C4-2B (cell line): Measurements from ENCODE around the gene NLK.

Experiments
- H3K27ac ChIP-seq: fragments of 450-650 bp; 2 replicates; pipeline ENCODE4 v1.5.1; 2017
- ZFX ChIP-seq: fragments of 450-650 bp; IDR thresholded peaks from 2 replicates; pipeline ENCODE4 v1.6.1; 2017
- TF ChIP-seq, protein P1 (sequence below): fragments of 450-650 bp; conservative IDR thresholded peaks from 2 replicates; pipeline ENCODE4 v1.5.1; 2017; ENCODE audit warnings: mild to moderate bottlenecking

NLK gene

GRCh38 chr17:28042657-28042720, at the start of gene NLK:
Gene NLK, plus strand, starts transcription at chr17:28042677. Its CDS starts 197 bp downstream, at chr17:28042874.
- H3K27ac ChIP-seq, result peak within 1 kb of the TSS; percentile 77
- TF ChIP-seq, protein P1, sequence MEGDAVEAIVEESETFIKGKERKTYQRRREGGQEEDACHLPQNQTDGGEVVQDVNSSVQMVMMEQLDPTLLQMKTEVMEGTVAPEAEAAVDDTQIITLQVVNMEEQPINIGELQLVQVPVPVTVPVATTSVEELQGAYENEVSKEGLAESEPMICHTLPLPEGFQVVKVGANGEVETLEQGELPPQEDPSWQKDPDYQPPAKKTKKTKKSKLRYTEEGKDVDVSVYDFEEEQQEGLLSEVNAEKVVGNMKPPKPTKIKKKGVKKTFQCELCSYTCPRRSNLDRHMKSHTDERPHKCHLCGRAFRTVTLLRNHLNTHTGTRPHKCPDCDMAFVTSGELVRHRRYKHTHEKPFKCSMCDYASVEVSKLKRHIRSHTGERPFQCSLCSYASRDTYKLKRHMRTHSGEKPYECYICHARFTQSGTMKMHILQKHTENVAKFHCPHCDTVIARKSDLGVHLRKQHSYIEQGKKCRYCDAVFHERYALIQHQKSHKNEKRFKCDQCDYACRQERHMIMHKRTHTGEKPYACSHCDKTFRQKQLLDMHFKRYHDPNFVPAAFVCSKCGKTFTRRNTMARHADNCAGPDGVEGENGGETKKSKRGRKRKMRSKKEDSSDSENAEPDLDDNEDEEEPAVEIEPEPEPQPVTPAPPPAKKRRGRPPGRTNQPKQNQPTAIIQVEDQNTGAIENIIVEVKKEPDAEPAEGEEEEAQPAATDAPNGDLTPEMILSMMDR, result no peak
- no peak for TF ChIP-seq ZFX

DNA sequence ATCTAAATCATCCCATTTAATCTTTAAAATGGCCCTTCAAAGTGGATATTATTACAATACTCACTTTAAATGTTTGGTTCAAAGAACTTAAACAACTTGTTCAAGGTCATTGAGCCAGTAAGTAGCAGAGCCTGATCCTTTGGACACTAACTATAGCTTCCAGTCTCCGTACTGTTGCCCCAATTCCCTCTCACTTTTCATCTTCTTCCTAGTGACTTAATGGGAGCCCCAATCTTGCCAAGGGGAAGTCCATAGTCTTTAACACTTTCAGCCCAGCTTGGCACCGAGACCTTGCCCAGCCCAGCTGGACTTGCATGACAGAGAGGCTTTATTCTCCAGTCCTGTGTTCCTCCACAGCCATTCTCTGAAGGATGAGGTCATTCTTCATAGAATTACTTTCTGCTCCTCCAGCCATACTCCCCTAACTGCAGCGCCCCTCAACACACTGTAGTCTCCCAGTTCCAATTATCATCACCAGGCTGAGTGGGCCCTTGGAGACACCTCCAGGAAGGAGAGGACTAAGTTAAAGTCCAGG, 49.2 kb upstream of the NLK start:
- no peak overlapping the region for H3K27ac ChIP-seq
- TF ChIP-seq, protein P1, result no peak
- TF ChIP-seq ZFX, result no peak

DNA sequence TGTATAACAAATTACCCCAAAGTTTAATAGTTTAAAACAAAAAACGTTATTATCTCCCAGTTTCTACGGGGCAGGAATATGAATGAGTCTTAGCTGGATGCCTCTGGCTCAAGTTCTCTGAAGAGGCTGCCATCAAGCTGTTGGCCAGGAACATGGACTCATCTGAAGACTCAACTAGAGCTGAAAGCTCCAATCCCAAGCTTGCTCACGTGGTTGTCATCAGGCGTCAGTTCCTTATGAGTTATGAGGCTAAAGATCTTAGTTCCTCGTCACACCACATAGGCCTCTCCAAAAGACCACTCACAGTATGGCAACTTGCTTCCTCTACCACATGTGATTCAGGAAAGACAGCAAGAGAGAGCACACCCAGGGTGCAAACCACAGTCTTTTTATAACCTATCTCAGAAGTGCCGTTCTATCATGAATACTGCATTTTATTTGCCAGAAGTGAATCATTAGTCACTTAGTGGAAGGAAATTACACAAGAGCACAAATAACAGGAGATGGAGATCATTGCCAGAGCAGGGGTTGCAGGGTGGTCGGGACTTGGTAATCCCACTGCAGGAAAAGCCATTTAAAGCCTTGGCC, 48.7 kb upstream of the NLK start:
- no peak overlapping the region for H3K27ac ChIP-seq
- TF ChIP-seq, protein P1, result no peak

DNA sequence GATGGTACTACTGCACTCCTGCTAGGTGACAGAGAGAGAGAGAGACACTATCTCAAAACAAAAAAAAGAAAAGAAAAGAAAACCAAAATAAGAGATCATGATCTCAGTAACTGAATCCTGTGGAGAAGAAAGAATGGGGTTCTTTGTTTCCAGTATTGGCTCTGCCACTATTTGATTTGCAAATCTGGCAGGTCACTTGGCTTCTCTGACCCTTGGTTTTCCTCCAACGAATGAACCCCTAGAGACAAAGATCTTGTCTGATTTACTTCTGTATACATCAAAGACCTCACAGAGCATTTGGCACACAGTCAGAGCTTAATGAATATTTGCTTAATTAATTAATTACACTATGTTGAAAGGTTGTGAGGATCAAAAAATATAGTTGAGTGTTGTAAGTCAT, 47.9 kb upstream of the NLK start:
- TF ChIP-seq, protein P1, result no peak
- no peak for TF ChIP-seq ZFX
- no peak overlapping the region for H3K27ac ChIP-seq

DNA sequence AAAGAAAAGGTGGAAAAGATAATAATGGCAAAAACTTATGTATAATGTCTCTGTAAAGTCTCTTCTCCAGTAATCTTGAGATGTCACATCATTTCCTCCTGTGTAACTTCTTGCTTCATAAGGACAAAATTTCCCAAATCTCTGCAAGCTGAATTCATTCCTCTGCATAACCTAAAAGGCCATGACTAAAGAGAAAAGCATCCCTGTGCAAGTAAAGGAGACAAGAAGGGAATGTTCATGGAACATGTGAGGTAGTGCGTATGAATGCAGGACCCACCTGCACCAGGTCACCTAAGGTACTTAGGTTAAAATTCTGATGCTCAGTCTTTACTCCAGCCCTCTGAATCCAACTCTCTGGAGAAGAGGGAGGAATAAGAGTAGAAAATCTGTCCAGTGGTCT, 46.9 kb upstream of the NLK start:
- H3K27ac ChIP-seq, result no peak overlapping the region
- TF ChIP-seq ZFX, result no peak
- TF ChIP-seq, protein P1, result no peak

- no peak overlapping the region for H3K27ac ChIP-seq
- TF ChIP-seq ZFX, result no peak
- TF ChIP-seq, protein P1, result no peak
These were observed 46.1 kb upstream of the NLK start for GRCh38 chr17:27996202-27997043.

DNA sequence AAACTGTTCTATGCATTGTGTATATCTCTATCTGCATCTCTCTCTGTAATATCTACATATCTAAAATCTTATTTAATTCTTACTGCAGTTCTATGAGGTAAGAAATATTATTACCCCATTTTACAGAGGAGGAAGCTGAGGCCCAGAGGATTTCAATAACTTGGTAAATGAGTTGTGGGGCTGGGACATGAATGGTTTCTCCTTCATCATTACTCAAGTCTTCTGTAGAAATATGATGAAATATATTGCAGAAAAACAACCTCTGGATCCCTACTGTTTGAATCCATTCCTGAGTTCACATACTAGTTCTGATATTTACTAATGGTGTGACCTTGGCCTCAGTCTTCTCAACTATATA, 45.5 kb upstream of the NLK start:
- H3K27ac ChIP-seq, result no peak overlapping the region
- no peak for TF ChIP-seq ZFX
- TF ChIP-seq, protein P1, result no peak
